ENCODE measurements around the gene KIF23.

The KIF23 gene

DNA sequence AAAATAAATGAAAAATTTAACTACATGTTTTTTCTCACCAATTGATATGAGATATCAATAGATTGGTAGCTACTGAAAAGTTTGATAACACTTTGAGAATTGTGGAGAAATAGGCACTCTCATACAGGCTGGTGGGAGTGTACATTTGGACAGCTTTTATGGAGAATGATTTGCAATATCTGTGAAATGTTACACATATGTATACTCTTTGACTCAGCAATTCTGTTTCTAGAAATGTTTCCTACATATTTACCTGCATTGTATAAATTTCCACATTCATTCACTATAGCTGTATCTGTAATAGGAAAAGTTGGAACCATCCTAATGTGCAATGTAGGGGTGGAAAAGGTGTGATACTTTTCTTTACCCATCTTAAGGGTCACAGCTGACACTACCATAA is 1.9 kb upstream of the KIF23 start:
- Histone ChIP-seq H3K27me3 (ENCODE audit: low read length) (no peaks in the 10 kb centered on the region), H3K4me3 (ENCODE audit: insufficient read depth, low read length, poor library complexity, severe bottlenecking) (no peak overlapping the region), H3K9me2 (replicated peaks; ENCODE audit: insufficient read depth, low read length) (no peaks in the 10 kb centered on the region), H3K9me3 (ENCODE audit: insufficient read depth, low read length) (no peaks in the 10 kb centered on the region), H3K4me2 (ENCODE audit: low read depth, low read length, poor library complexity, severe bottlenecking) (no peak overlapping the region), H3K27ac (ENCODE audit: low read depth, low read length) (no peak overlapping the region), H2AFZ (ENCODE audit: low read depth, low read length, severe bottlenecking) (no peak overlapping the region), H3K79me2 (ENCODE audit: insufficient read depth, low read length) (peaks cover 28% of the 10 kb centered on the region), H3K9ac (ENCODE audit: low read length) (no peak overlapping the region), H4K20me1 (ENCODE audit: low read depth, low read length) (peaks cover 12% of the 10 kb centered on the region), H3F3A (ENCODE audit: insufficient read depth) (no peaks in the 10 kb centered on the region; the same call in 1 of the 2 replicates), H3K36me3 (ENCODE audit: low read length) (peaks cover 4% of the 10 kb centered on the region; the same call in 1 of the 2 replicates)
- TF ChIP-seq, protein P1, sequence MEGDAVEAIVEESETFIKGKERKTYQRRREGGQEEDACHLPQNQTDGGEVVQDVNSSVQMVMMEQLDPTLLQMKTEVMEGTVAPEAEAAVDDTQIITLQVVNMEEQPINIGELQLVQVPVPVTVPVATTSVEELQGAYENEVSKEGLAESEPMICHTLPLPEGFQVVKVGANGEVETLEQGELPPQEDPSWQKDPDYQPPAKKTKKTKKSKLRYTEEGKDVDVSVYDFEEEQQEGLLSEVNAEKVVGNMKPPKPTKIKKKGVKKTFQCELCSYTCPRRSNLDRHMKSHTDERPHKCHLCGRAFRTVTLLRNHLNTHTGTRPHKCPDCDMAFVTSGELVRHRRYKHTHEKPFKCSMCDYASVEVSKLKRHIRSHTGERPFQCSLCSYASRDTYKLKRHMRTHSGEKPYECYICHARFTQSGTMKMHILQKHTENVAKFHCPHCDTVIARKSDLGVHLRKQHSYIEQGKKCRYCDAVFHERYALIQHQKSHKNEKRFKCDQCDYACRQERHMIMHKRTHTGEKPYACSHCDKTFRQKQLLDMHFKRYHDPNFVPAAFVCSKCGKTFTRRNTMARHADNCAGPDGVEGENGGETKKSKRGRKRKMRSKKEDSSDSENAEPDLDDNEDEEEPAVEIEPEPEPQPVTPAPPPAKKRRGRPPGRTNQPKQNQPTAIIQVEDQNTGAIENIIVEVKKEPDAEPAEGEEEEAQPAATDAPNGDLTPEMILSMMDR (IDR thresholded peaks at IDR 0.05; ENCODE audit: insufficient read depth, low read length, poor library complexity, severe bottlenecking) = no peak
- no peak for TF ChIP-seq EZH2phosphoT487 (conservative IDR thresholded peaks at IDR 0.05; ENCODE audit: low read length)

DNA sequence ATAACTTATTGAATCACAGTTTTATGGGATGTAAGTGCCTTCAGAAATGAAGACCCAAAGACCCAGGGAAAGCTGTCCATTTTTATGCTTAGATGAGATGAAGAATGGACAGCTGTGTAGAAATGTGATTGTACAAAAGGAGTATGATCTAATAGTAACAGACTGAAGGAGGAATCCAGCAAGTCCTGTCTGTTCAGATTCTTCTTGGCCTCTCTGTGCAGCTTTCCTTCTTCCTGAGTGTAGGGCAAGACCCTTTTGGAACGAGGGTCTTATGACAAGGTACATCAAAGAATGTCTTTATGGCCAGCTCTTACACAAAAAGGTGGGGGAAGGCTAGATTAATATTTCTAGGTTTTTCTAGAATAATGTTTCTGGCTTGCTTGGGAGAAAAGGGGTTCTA is 1.4 kb upstream of the KIF23 start:
- peaks cover 8% of the 10 kb centered on the region; the same call in 1 of the 2 replicates for H3K36me3 ChIP-seq (ENCODE audit: low read length)
- H3K4me2 ChIP-seq (ENCODE audit: low read depth, low read length, poor library complexity, severe bottlenecking) = no peak overlapping the region
- H3K27ac ChIP-seq (ENCODE audit: low read depth, low read length) = no peak overlapping the region
- no peaks in the 10 kb centered on the region for H3K27me3 ChIP-seq (ENCODE audit: low read length)
- peaks cover 32% of the 10 kb centered on the region for H3K79me2 ChIP-seq (ENCODE audit: insufficient read depth, low read length)
- no peaks in the 10 kb centered on the region; the same call in 1 of the 2 replicates for H3F3A ChIP-seq (ENCODE audit: insufficient read depth)
- H2AFZ ChIP-seq (ENCODE audit: low read depth, low read length, severe bottlenecking) = no peak overlapping the region
- peaks cover 12% of the 10 kb centered on the region for H4K20me1 ChIP-seq (ENCODE audit: low read depth, low read length)
- no peaks in the 10 kb centered on the region for H3K9me3 ChIP-seq (ENCODE audit: insufficient read depth, low read length)
- H3K9ac ChIP-seq (ENCODE audit: low read length) = no peak overlapping the region
- H3K9me2 ChIP-seq (replicated peaks; ENCODE audit: insufficient read depth, low read length) = no peaks in the 10 kb centered on the region
- H3K4me3 ChIP-seq (ENCODE audit: insufficient read depth, low read length, poor library complexity, severe bottlenecking) = no peak overlapping the region
- no peak for TF ChIP-seq EZH2phosphoT487 (conservative IDR thresholded peaks at IDR 0.05; ENCODE audit: low read length)
- TF ChIP-seq, protein P1 (IDR thresholded peaks at IDR 0.05; ENCODE audit: insufficient read depth, low read length, poor library complexity, severe bottlenecking) = no peak

GRCh38 chr15:69414701-69415167 is 585 bp downstream of the KIF23 start:
- Histone ChIP-seq H3K27ac (ENCODE audit: low read depth, low read length) (peak overlapping the region; percentile 76), H3K36me3 (ENCODE audit: low read length) (peaks cover 21% of the 10 kb centered on the region; the same call in 1 of the 2 replicates), H3K79me2 (ENCODE audit: insufficient read depth, low read length) (peaks cover 42% of the 10 kb centered on the region), H4K20me1 (ENCODE audit: low read depth, low read length) (peaks cover 12% of the 10 kb centered on the region), H3F3A (ENCODE audit: insufficient read depth) (no peaks in the 10 kb centered on the region; the same call in 1 of the 2 replicates), H3K9ac (ENCODE audit: low read length) (peak overlapping the region; percentile 96), H3K9me3 (ENCODE audit: insufficient read depth, low read length) (no peaks in the 10 kb centered on the region), H3K9me2 (replicated peaks; ENCODE audit: insufficient read depth, low read length) (no peaks in the 10 kb centered on the region), H2AFZ (ENCODE audit: low read depth, low read length, severe bottlenecking) (peak overlapping the region; percentile 93), H3K4me3 (ENCODE audit: insufficient read depth, low read length, poor library complexity, severe bottlenecking) (peak overlapping the region; percentile 93), H3K4me2 (ENCODE audit: low read depth, low read length, poor library complexity, severe bottlenecking) (peak overlapping the region; percentile 99), H3K27me3 (ENCODE audit: low read length) (no peaks in the 10 kb centered on the region)
- TF ChIP-seq, protein P1 (IDR thresholded peaks at IDR 0.05; ENCODE audit: insufficient read depth, low read length, poor library complexity, severe bottlenecking) = no peak
- no peak for TF ChIP-seq EZH2phosphoT487 (conservative IDR thresholded peaks at IDR 0.05; ENCODE audit: low read length)

All from SU-DHL-6 (cell line).